Mesothelial cell of epicardium (in vitro differentiated cells): ENCODE measurements around the gene SHROOM2. TPM values are rescaled to one million over a fixed set of nuclear protein-coding genes. Genes with fewer than 3 reads are reported as not detected.

ENCODE experiments used
- DNase-seq, 2 experiments: peaks; one replicate each; pipeline ENCODE4 v3.0.0; 2021; ENCODE audit warnings: low spot score in 2 of 2; ENCODE audit not compliant: unreplicated experiment in 2 of 2
- H3K27ac Mint-ChIP-seq: 2 replicates; pipeline ENCODE4 v1.8.0; 2021; ENCODE audit warnings: mixed read lengths
- H3K27me3 Mint-ChIP-seq: 2 replicates; pipeline ENCODE4 v1.8.0; 2021; ENCODE audit warnings: low read depth, mixed read lengths
- H3K36me3 Mint-ChIP-seq: 2 replicates; pipeline ENCODE4 v1.8.0; 2021; ENCODE audit warnings: mixed read lengths
- H3K4me1 Mint-ChIP-seq: 2 replicates; pipeline ENCODE4 v1.8.0; 2021; ENCODE audit warnings: mixed read lengths
- H3K4me3 Mint-ChIP-seq: 2 replicates; pipeline ENCODE4 v1.8.0; 2021; ENCODE audit warnings: mild to moderate bottlenecking, moderate library complexity, mixed read lengths
- H3K9me3 Mint-ChIP-seq: 2 replicates; pipeline ENCODE4 v1.8.0; 2021; ENCODE audit warnings: mixed read lengths
- CTCF ChIP-seq: fragments of 200-600 bp; sonication (generic); IDR thresholded peaks from one replicate; pipeline ENCODE4 v1.5.0; 2021; ENCODE audit warnings: antibody characterized with exemption; ENCODE audit not compliant: unreplicated experiment
- total RNA-seq: library from RNA; stranded (reverse); gene quantifications from 3 replicates; pipeline ENCODE4 v1.2.1, GENCODE V29; 2021

Gene SHROOM2
- total RNA-seq, 1 donor from 2014 or later, result 13.5 TPM

- DNase-seq, result no peak
- peaks cover 23% of the 10 kb centered on the region for H3K4me1 Mint-ChIP-seq
- peaks cover 2% of the 10 kb centered on the region for H3K36me3 Mint-ChIP-seq
- no peak for TF ChIP-seq CTCF
- no peak overlapping the region for H3K27ac Mint-ChIP-seq
- peaks cover 27% of the 10 kb centered on the region for H3K9me3 Mint-ChIP-seq
- no peaks in the 10 kb centered on the region for H3K27me3 Mint-ChIP-seq
- H3K4me3 Mint-ChIP-seq, result no peak overlapping the region
These were observed 74.6 kb downstream of the SHROOM2 start for GRCh38 chrX:9860826-9861225.

GRCh38 chrX:9861711-9862110, 75.5 kb downstream of the SHROOM2 start:
- no peak for TF ChIP-seq CTCF
- Mint-ChIP-seq H3K27me3 (no peaks in the 10 kb centered on the region), H3K4me3 (no peak overlapping the region), H3K27ac (no peak overlapping the region), H3K9me3 (peaks cover 27% of the 10 kb centered on the region), H3K36me3 (peaks cover 2% of the 10 kb centered on the region), H3K4me1 (peaks cover 22% of the 10 kb centered on the region)
- DNase-seq, result no peak

GRCh38 chrX:9862525-9862924, 76.3 kb downstream of the SHROOM2 start:
- Mint-ChIP-seq H3K4me3 (no peak overlapping the region), H3K27ac (no peak overlapping the region), H3K9me3 (peaks cover 22% of the 10 kb centered on the region), H3K36me3 (no peaks in the 10 kb centered on the region), H3K27me3 (no peaks in the 10 kb centered on the region), H3K4me1 (peaks cover 26% of the 10 kb centered on the region)
- DNase-seq, result no peak
- TF ChIP-seq CTCF, result no peak

- no peaks in the 10 kb centered on the region for H3K36me3 Mint-ChIP-seq
- no peak for TF ChIP-seq CTCF
- no peak overlapping the region for H3K4me3 Mint-ChIP-seq
- peaks cover 22% of the 10 kb centered on the region for H3K9me3 Mint-ChIP-seq
- H3K4me1 Mint-ChIP-seq, result peaks cover 26% of the 10 kb centered on the region
- no peak for DNase-seq
- no peak overlapping the region for H3K27ac Mint-ChIP-seq
- H3K27me3 Mint-ChIP-seq, result no peaks in the 10 kb centered on the region
These were observed 76.7 kb downstream of the SHROOM2 start for GRCh38 chrX:9862953-9863352.

GRCh38 chrX:9864011-9864410, 77.8 kb downstream of the SHROOM2 start:
- Mint-ChIP-seq H3K27me3 (no peaks in the 10 kb centered on the region), H3K4me3 (no peak overlapping the region), H3K27ac (peak overlapping the region; percentile 27), H3K9me3 (peaks cover 22% of the 10 kb centered on the region), H3K4me1 (peaks cover 24% of the 10 kb centered on the region), H3K36me3 (no peaks in the 10 kb centered on the region)
- DNase-seq, result no peak
- TF ChIP-seq CTCF, result no peak

- H3K4me1 Mint-ChIP-seq, result peaks cover 24% of the 10 kb centered on the region
- TF ChIP-seq CTCF, result no peak
- DNase-seq, result no peak
- H3K27ac Mint-ChIP-seq, result peak overlapping the region; percentile 77
- H3K4me3 Mint-ChIP-seq, result no peak overlapping the region
- no peaks in the 10 kb centered on the region for H3K27me3 Mint-ChIP-seq
- H3K36me3 Mint-ChIP-seq, result no peaks in the 10 kb centered on the region
- H3K9me3 Mint-ChIP-seq, result peaks cover 22% of the 10 kb centered on the region
These were observed 79.7 kb downstream of the SHROOM2 start for GRCh38 chrX:9865804-9866472.
